NCI-H128 (cell line): Measurements from ENCODE around the gene HS3ST6.
"Not testable (repeated sequence)": the region's sequence is repeated elsewhere in the genome, so short reads cannot be mapped to it uniquely, and the experiment has no call there.

ENCODE experiments used
- DNase-seq: peaks from one replicate; lab custom pipeline; 2025; ENCODE audit not compliant: unreplicated experiment; lab: John Stamatoyannopoulos, UW

Gene HS3ST6

GRCh38 chr16:1908184-1908583, 10.0 kb downstream of the HS3ST6 start:
- DNase-seq = no peak

- no peak for DNase-seq
These were observed 10.9 kb downstream of the HS3ST6 start for GRCh38 chr16:1907226-1907860.

DNA sequence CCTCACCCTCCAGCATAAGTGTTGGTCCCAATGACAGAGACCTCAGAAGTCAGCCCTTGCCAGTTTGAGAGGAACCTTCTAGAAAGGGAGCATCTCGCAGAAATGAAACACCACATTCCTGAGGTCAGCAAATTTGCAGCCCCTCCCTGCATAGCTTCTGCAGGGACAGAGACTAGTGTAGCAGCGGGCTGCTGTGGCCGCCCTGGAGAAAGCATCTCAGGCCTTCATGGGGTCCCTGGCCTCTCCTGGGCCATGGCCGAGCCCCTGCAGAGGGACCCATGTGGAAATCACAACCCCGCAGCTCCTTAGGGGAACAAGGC, 11.4 kb downstream of the HS3ST6 start:
- DNase-seq = no peak

GRCh38 chr16:1906055-1906845, 12.0 kb downstream of the HS3ST6 start:
- no peak for DNase-seq

GRCh38 chr16:1903845-1904840, 14.1 kb downstream of the HS3ST6 start:
- no peak for DNase-seq

- DNase-seq = no peak
These were observed 15.0 kb downstream of the HS3ST6 start for GRCh38 chr16:1903220-1903574.

GRCh38 chr16:1902547-1903219, 15.5 kb downstream of the HS3ST6 start:
- DNase-seq = no peak

GRCh38 chr16:1900452-1900774, 17.8 kb downstream of the HS3ST6 start:
- peak; percentile 53 for DNase-seq

GRCh38 chr16:1899641-1900451, 18.4 kb downstream of the HS3ST6 start:
- peak; percentile 53 for DNase-seq

DNA sequence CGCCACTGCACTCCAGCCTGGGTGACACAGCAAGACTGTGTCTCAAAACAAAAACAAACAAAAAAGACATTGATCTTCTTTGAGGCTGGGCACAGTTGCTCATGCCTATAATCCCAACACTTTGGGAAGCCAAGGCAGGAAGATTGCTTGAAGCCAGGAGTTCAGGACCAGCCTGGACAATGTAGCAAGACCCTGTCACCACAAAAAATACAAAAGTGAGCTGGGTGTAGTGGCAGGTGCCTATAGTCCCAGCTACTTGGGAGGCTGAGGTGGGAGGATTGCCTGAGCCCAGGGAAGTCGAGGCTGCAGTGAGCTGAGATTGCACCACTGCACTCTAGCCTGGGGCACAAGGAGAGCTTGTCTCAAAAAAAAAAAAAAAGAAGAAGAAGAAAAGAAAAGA, 20.5 kb downstream of the HS3ST6 start:
- not testable (repeated sequence) for DNase-seq

- DNase-seq = no peak
These were observed 22.1 kb downstream of the HS3ST6 start for GRCh38 chr16:1895949-1896675.

DNA sequence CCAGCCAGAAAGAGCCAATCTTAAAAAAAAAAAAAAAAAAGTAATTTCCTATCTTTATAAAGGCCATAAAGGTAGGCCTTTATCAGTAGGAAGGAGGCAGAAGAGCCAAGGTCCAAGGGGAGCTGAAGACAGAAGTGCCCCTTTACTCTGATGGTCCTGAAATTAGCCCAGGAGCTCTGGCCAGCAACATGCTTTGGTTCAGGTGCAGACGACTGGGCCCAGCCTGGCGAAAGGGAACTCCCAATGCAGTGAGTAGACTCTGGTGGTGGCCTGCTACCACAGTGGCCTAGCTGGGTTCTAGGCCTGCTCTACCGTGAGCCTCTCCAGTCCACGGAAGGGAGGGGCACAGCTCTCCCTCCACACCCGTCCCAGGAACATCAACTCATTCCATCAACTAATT, 23.1 kb downstream of the HS3ST6 start:
- DNase-seq = no peak

DNA sequence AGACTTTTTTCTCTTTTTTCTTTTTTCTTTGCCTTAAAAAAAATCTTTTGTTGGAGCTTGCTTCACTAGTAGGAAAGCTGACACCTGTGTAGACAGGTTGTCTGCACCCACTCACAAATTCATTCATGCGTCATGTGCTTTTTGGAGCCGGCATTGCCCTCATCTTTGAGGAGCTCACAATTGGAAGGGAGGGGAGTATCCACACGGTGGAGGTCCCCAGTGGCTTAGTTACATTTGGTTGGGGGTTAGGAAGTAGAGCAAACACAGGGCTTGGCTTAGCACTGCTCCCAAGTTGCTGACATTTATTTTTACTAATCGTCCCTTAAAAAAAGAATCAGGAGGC, 27.5 kb downstream of the HS3ST6 start:
- DNase-seq = peak; percentile 43

DNA sequence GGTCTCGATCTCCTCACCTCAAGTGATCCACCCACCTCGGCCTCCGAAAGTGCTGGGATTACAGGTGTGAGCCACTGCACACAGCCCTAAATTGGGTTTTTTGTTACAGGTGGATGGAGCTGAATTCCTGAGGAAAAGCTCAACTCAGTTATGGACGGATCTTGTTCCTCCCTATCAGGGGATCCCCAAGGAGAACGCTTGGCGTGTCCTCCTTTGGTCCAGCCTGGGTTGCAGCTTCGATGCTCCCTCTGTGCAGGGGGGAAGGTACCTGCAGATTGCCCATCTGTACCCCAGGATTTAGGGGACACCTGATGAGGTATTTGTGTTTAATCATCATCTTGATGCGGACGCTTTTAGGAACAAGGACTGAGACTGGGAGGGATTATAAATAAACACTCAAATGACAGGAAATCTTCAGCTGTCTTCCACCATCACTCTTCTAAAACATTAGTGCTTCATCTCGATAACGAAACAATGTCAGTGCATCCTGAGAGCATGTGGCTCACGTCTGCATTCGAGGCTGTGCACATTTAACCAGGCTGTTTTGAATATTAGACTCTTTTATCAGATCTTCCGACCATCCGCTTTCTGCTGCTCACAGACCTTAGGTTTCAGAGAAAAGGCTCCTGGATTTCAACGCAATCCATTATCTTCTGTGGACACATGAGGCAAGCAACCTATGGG, 28.0 kb downstream of the HS3ST6 start:
- no peak for DNase-seq

DNA sequence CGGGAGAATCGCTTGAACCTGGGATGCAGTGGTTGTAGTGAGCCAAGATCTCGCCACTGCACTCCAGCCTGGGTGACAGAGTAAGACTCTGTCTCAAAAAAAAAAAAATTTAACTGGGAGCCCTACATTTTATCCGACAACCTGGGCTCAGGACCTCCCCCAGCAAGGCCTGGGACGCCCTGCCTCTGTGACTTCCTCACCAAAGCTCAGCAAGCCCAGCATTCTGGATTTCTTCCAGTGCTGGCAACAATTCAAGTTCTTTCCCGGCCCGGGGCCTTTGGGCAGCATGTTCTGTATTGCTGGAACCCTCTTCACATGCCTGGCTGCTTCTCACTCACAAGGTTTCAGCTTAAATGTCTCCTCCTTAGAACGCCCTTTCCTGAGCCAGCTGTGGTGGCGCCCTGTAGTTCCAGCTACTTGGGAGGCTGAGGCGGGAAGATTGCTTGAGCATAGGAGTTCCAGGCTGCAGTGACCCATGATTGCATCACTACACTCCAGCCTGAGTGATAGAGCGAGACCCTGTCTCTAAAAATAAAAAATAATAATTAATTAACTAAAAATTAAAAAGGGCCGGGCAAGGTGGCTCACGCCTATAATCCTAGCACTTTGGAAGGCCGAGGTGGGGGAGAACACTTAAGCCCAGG, 30.4 kb downstream of the HS3ST6 start:
- no peak for DNase-seq

- DNase-seq = no peak
These were observed 33.3 kb downstream of the HS3ST6 start for GRCh38 chr16:1884889-1885288.

GRCh38 chr16:1884155-1884760, 34.0 kb downstream of the HS3ST6 start:
- no peak for DNase-seq

- DNase-seq = not testable (repeated sequence)
These were observed 37.0 kb downstream of the HS3ST6 start for GRCh38 chr16:1881172-1881571.
